Fibroblast of skin of scalp (primary cell): Measurements from ENCODE around the gene SLC46A1.
A peak's percentile ranks its signal among the peaks of the same experiment; 100 is the strongest.

Source experiments
- DNase-seq: peaks from one replicate; pipeline ENCODE4 v3.0.0-alpha.2; 2013

The SLC46A1 gene

DNA sequence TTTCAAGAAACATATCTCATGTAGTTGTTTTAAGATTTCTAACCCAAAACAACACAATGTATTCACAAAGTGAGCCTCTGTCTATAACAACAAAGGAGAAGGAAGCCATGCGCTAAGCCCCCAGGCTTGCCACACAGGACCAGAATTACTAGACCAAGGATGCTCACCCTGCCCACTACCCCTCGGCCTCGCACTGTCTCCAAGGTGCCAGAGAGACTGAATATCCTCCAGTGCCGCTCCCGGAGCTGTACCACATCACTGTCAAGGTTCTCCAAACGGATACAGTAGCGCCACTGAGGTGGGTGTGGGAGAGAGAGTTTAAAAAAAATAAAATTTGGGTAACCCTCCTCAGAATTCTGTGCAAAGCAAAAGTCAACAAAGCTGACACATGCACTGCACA lies 55.7 kb downstream of the SLC46A1 start:
- no peak for DNase-seq

GRCh38 chr17:28348979-28349378 lies 57.0 kb downstream of the SLC46A1 start:
- DNase-seq = no peak

DNA sequence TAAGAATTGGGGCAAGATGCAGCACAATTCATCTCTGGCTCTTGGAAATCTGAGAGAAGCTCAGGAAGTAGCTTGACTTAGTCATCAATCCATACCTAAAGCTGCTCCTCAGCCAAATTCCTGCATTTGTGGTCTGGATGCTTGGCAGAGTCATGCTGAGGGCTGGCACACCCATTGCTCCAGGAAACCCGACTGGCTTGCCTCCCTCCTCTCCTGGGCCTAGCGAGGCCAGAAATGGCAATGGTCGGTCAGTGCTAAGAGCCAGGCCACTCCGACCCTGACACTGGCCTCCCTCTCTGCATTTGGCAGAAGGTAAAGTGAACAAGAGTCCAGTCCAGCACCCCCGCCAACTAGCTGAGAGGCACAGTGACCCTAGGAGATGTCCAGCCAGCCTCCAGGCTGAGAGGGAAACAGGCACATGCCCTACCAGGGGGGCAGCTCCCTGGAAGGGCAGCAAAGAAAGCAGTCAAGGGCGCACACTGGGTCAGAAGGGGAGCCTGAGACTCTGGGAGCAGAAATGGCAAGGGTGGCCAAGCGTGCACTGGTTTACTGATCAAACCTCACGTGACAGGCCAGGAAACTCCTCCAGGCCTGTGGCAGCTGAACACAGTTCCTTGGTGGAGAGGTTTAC lies 58.6 kb downstream of the SLC46A1 start:
- DNase-seq = peak; percentile 86

DNA sequence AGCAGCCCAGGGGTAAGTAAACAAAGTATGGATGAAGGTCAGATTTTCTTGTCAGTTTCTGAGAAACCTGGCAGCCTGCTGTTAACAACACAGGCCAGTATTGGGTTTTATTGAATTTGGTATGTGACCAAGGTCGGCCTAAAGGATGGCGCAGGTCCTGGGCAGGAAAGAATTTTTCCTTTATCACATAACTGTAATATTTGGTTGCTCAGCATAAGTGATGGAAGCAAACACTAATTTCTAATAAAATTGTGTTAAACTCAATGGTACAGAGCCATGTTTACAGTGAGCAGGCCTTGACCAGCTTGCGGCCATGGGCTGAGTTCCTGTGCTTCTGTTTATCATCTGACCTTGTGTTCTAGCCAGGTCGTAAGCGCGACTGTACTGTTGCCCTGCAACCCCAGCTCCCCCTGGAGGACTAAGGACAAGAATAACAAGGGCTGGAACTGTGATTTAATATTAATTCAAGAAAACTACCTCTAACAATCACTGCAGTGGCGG lies 59.2 kb downstream of the SLC46A1 start:
- no peak for DNase-seq

DNA sequence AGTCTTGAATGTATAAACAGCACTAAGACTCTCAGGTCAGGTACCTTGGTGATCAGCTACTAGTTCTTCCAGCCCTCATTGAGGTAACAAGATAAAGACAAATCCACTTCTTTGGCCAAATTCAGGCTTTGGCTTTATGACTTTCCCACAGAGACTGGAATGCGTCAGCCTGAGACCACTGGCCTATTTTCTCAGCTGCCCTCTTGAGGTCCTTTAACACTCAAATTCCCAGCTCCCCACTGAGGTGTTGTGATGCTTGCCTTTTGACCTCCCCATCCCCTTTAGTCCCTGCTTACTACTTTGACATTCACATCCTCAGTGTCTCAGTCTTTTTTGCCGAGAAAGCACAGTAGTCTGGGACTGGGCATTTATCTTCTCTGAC lies 59.8 kb downstream of the SLC46A1 start:
- DNase-seq = no peak

GRCh38 chr17:28345419-28346198 lies 60.4 kb downstream of the SLC46A1 start:
- DNase-seq = no peak
